Naive B cell (primary cell): ENCODE measurements around the gene RPS5. TPM values are rescaled to one million over a fixed set of nuclear protein-coding genes. Genes with fewer than 3 reads are reported as not detected.
"Not testable (repeated sequence)": the region's sequence is repeated elsewhere in the genome, so short reads cannot be mapped to it uniquely, and the experiment has no call there.

Experiments used
- ATAC-seq, 2 donors: fragments of 150-1000 bp; cut with Tn5 transposase; 2 replicates each; pipeline ENCODE4 v1.10.0; 2021; ENCODE audit warnings: low read depth in 2 of 2, mild to moderate bottlenecking in 2 of 2, moderate library complexity in 2 of 2
- DNase-seq: peaks from one replicate; pipeline ENCODE4 v3.0.0; 2022
- H3K27ac Mint-ChIP-seq, 6 donors: one replicate each; pipeline ENCODE4 v1.8.0; 2020 to 2022; ENCODE audit warnings: mild to moderate bottlenecking in 6 of 6, mixed read lengths in 6 of 6, moderate library complexity in 5 of 6, inconsistent platforms in 2 of 6
- H3K27me3 Mint-ChIP-seq, 3 donors: one replicate each; pipeline ENCODE4 v1.8.0; 2021 to 2022; ENCODE audit warnings: mixed read lengths in 3 of 3, mild to moderate bottlenecking in 1 of 3
- H3K36me3 Mint-ChIP-seq, 2 donors: one replicate each; pipeline ENCODE4 v1.8.0; 2020 to 2022; ENCODE audit warnings: mixed read lengths in 2 of 2, inconsistent platforms in 1 of 2, mild to moderate bottlenecking in 1 of 2
- H3K4me1 Mint-ChIP-seq, 3 donors: one replicate each; pipeline ENCODE4 v1.8.0; 2020 to 2022; ENCODE audit warnings: mixed read lengths in 3 of 3, inconsistent platforms in 1 of 3, mild to moderate bottlenecking in 1 of 3, moderate library complexity in 1 of 3
- H3K4me3 Mint-ChIP-seq, 8 donors: one replicate each; pipeline ENCODE4 v1.8.0; 2020 to 2022; ENCODE audit warnings: mild to moderate bottlenecking in 8 of 8, mixed read lengths in 8 of 8, moderate library complexity in 8 of 8, inconsistent platforms in 2 of 8
- H3K9me3 Mint-ChIP-seq, 7 donors: one replicate each; pipeline ENCODE4 v1.8.0; 2020 to 2022; ENCODE audit warnings: mixed read lengths in 7 of 7, mild to moderate bottlenecking in 5 of 7, inconsistent platforms in 2 of 7, moderate library complexity in 1 of 7
- polyA plus RNA-seq, 6 donors: library from polyadenylated mRNA; unstranded; fragments of 300-500 nt; fragmentation: Illumina TruSeq; gene quantifications; one replicate each; pipeline ENCODE4 v1.2.3, GENCODE V29; 2021; ENCODE audit warnings: low read depth in 6 of 6

RPS5 gene
- polyA plus RNA-seq, 6 donors from 2014 or later = 1,545 to 2,332 (median 1,783) TPM

DNA sequence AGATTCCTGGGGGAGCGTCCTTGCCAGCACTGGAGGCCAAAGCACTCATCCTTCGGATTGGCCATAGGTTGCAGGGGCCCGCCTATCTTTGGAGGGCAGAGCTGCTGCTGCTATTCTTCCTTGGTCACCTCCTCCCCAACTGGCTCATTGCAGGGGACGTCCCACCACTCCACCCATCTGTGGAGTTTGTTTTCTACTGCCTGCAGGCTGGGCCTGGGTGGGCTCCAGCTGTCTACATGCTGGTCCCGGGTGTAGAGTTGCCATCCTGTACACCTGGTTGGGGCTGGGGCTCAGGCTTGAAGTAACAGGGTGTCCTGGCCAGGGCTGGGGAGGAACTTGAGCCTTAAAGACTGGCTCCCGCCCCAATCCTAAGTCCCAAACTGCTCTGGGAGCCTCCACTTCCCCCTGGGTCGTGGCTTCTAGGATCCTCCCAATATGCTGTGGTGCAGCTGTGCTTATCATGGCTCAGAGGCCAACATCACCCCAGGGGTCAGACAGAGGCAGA lies 10.5 kb downstream of the RPS5 start:
- H3K4me3 Mint-ChIP-seq = peak overlapping the region in 4 of 8 donors; percentile 24 to 71 (median 43)
- H3K9me3 Mint-ChIP-seq = no peaks in the 10 kb centered on the region
- peaks cover 6 to 34% (median 23%) of the 10 kb centered on the region in 3 donors for H3K27me3 Mint-ChIP-seq
- DNase-seq (no peak), ATAC-seq (no peak)
- H3K27ac Mint-ChIP-seq = no peak overlapping the region
- H3K36me3 Mint-ChIP-seq = peaks cover 11 to 23% of the 10 kb centered on the region in 2 donors
- H3K4me1 Mint-ChIP-seq = peaks cover 20 to 26% (median 25%) of the 10 kb centered on the region in 3 donors

DNA sequence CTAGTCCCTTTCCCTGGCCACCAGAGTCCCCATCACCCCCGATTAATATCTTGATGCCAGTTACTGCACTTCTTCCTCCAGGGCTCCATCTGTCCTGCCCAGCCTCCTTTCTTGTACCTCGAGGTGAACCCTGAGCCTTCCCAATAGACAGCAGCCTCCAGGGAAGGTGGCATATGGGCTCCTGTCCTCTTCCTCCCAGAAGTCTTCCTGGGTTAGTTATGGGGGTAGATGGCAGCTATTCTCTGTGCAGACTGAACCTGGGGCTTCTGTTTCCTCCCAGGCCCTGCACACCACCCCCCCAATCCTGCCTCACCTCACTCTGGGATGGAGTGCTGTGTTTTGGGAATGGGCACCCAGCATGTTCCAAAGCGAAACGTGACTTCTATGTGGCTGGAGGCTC lies 11.0 kb downstream of the RPS5 start:
- H3K27ac Mint-ChIP-seq = no peak overlapping the region
- H3K36me3 Mint-ChIP-seq = peaks cover 11 to 19% of the 10 kb centered on the region in 2 donors
- ATAC-seq = no peak
- H3K9me3 Mint-ChIP-seq = no peaks in the 10 kb centered on the region
- DNase-seq = no peak
- H3K4me1 Mint-ChIP-seq = peaks cover 16 to 26% (median 25%) of the 10 kb centered on the region in 3 donors
- peaks cover 6 to 34% (median 23%) of the 10 kb centered on the region in 3 donors for H3K27me3 Mint-ChIP-seq
- H3K4me3 Mint-ChIP-seq = peak overlapping the region in 2 of 8 donors; percentile 29 to 71

GRCh38 chr19:58398545-58398944 lies 11.5 kb downstream of the RPS5 start:
- Mint-ChIP-seq H3K27ac (peak overlapping the region in 1 of 6 donors; percentile 57), H3K9me3 (no peaks in the 10 kb centered on the region), H3K4me1 (peaks cover 16 to 26% (median 24%) of the 10 kb centered on the region in 3 donors), H3K36me3 (peaks cover 8 to 14% of the 10 kb centered on the region in 2 donors), H3K4me3 (no peak overlapping the region), H3K27me3 (peaks cover 6 to 34% (median 23%) of the 10 kb centered on the region in 3 donors)
- DNase-seq = no peak
- ATAC-seq = no peak

DNA sequence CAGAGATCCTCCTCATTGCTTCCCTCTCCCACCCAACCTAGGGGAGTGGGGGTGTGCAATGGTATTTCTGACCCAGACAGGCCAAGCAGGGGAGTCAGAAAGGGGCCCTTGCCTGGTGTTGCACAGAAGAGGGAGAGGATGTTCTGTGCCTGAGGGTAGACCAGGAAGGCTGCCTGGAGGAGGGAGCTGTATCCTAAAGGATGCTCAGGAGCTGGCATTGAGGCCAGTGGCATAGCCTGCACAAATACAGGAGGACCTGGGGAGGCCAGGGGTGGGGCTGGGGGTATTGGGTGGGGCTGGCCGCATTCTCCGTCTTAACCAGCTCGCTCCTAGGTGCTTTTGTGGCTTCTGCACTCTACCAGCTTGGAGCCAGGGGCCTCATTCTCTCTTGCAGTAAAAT lies 12.8 kb downstream of the RPS5 start:
- peaks cover 6 to 34% (median 23%) of the 10 kb centered on the region in 3 donors for H3K27me3 Mint-ChIP-seq
- ATAC-seq = no peak

DNA sequence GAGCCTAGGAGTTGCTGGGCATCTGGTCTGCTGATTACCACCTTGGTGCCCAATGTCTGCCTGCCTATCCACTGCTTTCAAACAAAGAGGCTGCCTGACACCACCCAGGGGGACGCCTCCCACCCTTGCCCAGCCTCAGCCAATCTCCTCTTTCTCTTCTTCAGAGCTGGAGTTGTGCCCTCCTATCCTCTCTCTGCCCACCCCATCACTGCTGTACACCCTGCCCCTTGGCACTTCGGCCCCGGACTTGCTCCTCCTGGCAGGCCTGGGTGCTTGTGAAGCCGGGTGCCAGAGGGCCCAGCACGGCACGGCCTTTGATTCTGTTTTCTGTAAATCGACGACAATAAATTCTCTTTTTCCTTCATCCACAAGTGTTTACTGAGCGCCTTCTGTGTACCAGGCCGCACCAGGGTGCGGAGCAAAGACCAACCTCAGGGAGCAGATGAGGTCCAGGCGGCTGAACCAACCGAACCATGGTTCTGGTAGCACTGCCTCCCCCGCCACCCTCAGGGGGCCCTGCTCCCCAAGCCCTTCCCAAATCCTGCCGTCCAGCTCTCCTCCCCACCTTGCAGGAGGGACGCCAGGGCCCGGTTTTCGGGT lies 13.3 kb downstream of the RPS5 start:
- H3K4me3 Mint-ChIP-seq = peak overlapping the region; percentile 41 to 95 (median 90)
- ATAC-seq (no peak), DNase-seq (no peak)
- H3K9me3 Mint-ChIP-seq = no peaks in the 10 kb centered on the region
- peaks cover 13 to 19% (median 16%) of the 10 kb centered on the region in 3 donors for H3K4me1 Mint-ChIP-seq
- peak overlapping the region in 5 of 6 donors; percentile 33 to 99 (median 90) for H3K27ac Mint-ChIP-seq
- H3K36me3 Mint-ChIP-seq = no peaks in the 10 kb centered on the region
- H3K27me3 Mint-ChIP-seq = peaks cover 6 to 34% (median 22%) of the 10 kb centered on the region in 3 donors

More for the DNA sequence above, 12.8 kb downstream of the RPS5 start:
- peaks cover 13 to 19% (median 16%) of the 10 kb centered on the region in 3 donors for H3K4me1 Mint-ChIP-seq
- no peak for DNase-seq
- no peak overlapping the region for H3K27ac Mint-ChIP-seq
- H3K4me3 Mint-ChIP-seq = peak overlapping the region in 7 of 8 donors; percentile 42 to 93 (median 62)
- peaks cover under 1 to 2% of the 10 kb centered on the region in 2 donors for H3K36me3 Mint-ChIP-seq
- no peaks in the 10 kb centered on the region for H3K9me3 Mint-ChIP-seq

DNA sequence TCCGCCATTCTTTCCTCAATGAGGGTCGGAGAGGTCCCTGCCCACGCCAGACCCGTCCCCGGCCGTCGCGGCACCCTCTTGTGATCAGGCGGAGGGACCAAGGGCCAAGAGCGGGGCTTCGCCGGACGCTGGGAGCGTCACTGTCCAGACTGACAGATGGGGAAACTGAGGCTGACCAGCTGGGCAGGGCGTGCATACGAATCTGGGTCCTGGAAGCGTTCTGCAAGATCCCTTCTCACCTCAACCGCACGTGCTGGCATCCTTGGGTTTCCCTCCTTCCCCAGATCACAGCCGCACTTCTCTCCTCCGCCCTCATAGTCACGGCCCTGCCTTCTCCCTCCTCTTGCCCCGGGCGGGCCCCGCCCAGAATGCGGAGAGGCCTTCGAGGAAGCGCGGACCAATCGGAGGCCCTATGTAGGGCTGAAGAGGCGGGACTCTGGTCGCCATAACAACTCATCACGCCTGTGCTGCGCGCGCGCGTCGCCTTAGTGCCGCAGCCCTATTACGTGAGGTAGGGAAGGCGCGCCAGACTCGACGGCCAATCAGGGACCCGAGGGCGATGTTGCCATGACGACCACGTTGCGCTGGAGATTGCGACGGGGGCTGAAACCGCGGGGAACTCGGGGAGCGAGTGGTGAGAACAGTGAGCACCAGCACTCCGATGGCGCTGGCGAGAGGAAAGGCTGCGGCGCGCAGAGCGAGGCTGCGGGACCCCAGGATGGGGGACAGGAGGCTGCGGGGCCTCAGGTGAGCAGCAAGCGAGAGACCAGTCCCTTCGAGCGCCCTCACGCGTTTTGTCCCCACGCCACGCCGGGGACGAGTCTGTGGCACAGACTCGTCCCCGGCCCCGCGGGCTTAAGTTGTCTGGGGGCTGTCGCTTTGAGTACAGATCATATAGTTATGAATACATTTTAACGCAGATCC lies 14.1 kb downstream of the RPS5 start:
- no peaks in the 10 kb centered on the region for H3K36me3 Mint-ChIP-seq

GRCh38 chr19:58401840-58402421 lies 14.9 kb downstream of the RPS5 start:
- peak overlapping the region in 4 of 6 donors; percentile 90 to 99 (median 98) for H3K27ac Mint-ChIP-seq
- peaks cover 11 to 23% (median 18%) of the 10 kb centered on the region in 3 donors for H3K4me1 Mint-ChIP-seq
- H3K27me3 Mint-ChIP-seq = peaks cover 6 to 26% (median 14%) of the 10 kb centered on the region in 3 donors
- H3K9me3 Mint-ChIP-seq = no peaks in the 10 kb centered on the region
- H3K36me3 Mint-ChIP-seq = no peaks in the 10 kb centered on the region
- DNase-seq (no peak), ATAC-seq (no peak)
- H3K4me3 Mint-ChIP-seq = peak overlapping the region in 7 of 8 donors; percentile 9 to 95 (median 90)

More for the DNA sequence above, 14.1 kb downstream of the RPS5 start:
- Mint-ChIP-seq H3K9me3 (no peaks in the 10 kb centered on the region), H3K4me3 (peak overlapping the region; percentile 79 to 95 (median 94)), H3K27ac (peak overlapping the region; percentile 90 to 99 (median 98)), H3K4me1 (peaks cover 7 to 16% (median 13%) of the 10 kb centered on the region in 3 donors), H3K27me3 (peaks cover 6 to 28% (median 15%) of the 10 kb centered on the region in 3 donors)
- ATAC-seq (peak; percentile 94 to 96), DNase-seq (peak; percentile 99)

DNA sequence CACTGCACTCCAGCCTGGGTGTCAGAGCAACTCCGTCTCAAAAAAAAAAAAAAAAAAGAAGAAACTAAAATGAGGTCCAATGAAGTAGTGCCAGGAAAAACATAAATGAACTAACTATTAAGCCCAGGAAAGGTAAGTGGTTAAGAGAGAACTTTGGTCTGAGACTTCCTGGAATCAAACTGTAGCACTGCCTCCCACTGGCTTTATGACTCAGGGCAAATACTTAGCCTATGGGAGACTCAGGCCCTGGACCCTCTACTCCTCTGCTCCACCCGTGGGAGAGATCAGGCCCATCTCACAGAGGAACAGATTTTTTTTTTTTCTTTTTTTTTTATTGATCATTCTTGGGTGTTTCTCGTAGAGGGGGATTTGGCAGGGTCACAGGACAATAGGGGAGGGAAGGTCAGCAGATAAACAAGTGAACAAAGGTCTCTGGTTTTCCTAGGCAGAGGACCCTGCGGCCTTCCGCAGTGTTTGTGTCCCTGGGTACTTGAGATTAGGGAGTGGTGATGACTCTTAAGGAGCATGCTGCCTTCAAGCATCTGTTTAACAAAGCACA lies 16.9 kb downstream of the RPS5 start:
- not testable (repeated sequence) for DNase-seq, H3K36me3 Mint-ChIP-seq, ATAC-seq, H3K9me3 Mint-ChIP-seq, H3K27ac Mint-ChIP-seq
- Mint-ChIP-seq H3K27me3 (peaks cover 0 to 11% (median 6%) of the 10 kb centered on the region in 3 donors), H3K4me3 (peak overlapping the region in 1 of 8 donors; percentile 53), H3K4me1 (peaks cover 29 to 38% (median 35%) of the 10 kb centered on the region in 3 donors)

- peak overlapping the region; percentile 93 to 99 (median 96) for H3K27ac Mint-ChIP-seq
- H3K27me3 Mint-ChIP-seq = no peaks in the 10 kb centered on the region
- no peaks in the 10 kb centered on the region for H3K36me3 Mint-ChIP-seq
- peaks cover 30 to 32% (median 31%) of the 10 kb centered on the region in 3 donors for H3K4me1 Mint-ChIP-seq
- H3K9me3 Mint-ChIP-seq = no peaks in the 10 kb centered on the region
- H3K4me3 Mint-ChIP-seq = peak overlapping the region; percentile 92 to 98 (median 98)
- DNase-seq (no peak), ATAC-seq (no peak)
Observed at GRCh38 chr19:58406818-58407657, 20.0 kb downstream of the RPS5 start.

DNA sequence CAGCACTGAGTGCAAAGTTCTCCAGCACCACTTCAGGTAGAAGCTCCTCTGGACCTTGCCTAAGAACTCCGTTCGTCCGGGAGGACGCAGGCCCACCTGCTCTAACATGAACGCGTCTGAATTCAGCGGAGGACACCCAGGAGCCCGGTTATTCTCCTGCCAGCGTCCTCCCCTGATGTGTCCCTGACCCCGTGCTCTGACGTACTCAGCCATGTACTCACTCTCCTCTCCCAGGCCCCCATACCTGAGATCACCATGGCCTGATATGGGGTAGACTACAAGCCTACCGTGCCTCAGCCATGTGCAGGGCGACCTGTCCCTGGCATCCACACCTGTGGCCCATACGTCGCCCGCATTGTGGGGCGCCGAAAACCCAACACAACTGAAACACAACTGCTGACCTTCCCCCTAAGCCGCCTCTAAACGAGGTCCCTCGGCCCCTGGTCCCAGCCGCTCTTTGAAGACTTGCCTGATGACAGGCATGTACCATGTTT lies 20.6 kb downstream of the RPS5 start:
- peak overlapping the region; percentile 96 to 99 (median 98) for H3K27ac Mint-ChIP-seq
- H3K4me3 Mint-ChIP-seq = peak overlapping the region; percentile 92 to 98 (median 98)
- H3K9me3 Mint-ChIP-seq = no peaks in the 10 kb centered on the region
- H3K27me3 Mint-ChIP-seq = no peaks in the 10 kb centered on the region
- DNase-seq (no peak), ATAC-seq (peak in 1 of 2 donors; percentile 2)
- H3K36me3 Mint-ChIP-seq = peaks cover 0 to 3% of the 10 kb centered on the region in 2 donors
- H3K4me1 Mint-ChIP-seq = peaks cover 30 to 32% (median 31%) of the 10 kb centered on the region in 3 donors

- Mint-ChIP-seq H3K4me3 (peak within 1 kb of the TSS; percentile 92 to 98 (median 98)), H3K36me3 (peaks cover 0 to 8% of the 10 kb centered on the region in 2 donors)
- ATAC-seq = peak; percentile 91 to 92
Observed at GRCh38 chr19:58408152-58409009, 21.3 kb downstream of the RPS5 start, which contains the start of gene ZNF584. Gene ZNF584, plus strand, starts transcription at chr19:58408649. Its CDS starts 499 bp downstream, at chr19:58409148.

More at GRCh38 chr19:58408152-58409009, 21.3 kb downstream of the RPS5 start, which contains the start of gene ZNF584:
- H3K4me1 Mint-ChIP-seq = peaks cover 30 to 33% (median 32%) of the 10 kb centered on the region in 3 donors
- DNase-seq = peak; percentile 95
- H3K9me3 Mint-ChIP-seq = no peaks in the 10 kb centered on the region
- H3K27ac Mint-ChIP-seq = peak within 1 kb of the TSS; percentile 96 to 99 (median 98)
- H3K27me3 Mint-ChIP-seq = no peaks in the 10 kb centered on the region
